Activated CD8-positive, alpha-beta memory T cell treated with anti-CD3 and anti-CD28 coated beads for 48 hours (primary cell): ENCODE data around the gene PLCD1.
"Not testable (repeated sequence)": the region's sequence is repeated elsewhere in the genome, so short reads cannot be mapped to it uniquely, and the experiment has no call there.

Experiments
- DNase-seq, 3 experiments: peaks; one replicate each; pipeline ENCODE4 v3.0.0-alpha.2; 2020; ENCODE audit warnings: low read depth in 2 of 3, low spot score in 2 of 3

The PLCD1 gene

DNA sequence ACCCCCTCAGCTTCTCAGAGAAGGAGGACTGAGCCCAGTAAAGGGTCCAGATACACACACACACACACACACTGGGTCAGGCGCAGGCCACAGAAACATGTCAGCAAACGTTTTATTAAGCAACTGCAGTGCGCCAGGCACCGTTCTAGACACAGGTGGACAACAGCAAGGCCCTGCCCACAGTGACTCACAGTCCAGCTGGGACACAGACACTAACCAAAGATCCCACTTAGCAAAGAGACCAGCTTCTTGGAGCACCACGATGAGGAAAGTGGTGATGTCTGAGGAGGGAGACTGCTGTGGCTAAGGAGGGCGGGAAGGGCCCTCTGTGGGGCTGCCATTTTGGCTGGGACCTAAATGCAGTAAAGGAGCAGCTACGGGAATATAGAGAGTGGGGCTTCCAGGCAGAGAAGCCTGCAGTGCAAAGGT, 41.7 kb downstream of the PLCD1 start:
- no peak for DNase-seq

GRCh38 chr3:37987315-37987697, 42.1 kb downstream of the PLCD1 start:
- DNase-seq: no peak

DNA sequence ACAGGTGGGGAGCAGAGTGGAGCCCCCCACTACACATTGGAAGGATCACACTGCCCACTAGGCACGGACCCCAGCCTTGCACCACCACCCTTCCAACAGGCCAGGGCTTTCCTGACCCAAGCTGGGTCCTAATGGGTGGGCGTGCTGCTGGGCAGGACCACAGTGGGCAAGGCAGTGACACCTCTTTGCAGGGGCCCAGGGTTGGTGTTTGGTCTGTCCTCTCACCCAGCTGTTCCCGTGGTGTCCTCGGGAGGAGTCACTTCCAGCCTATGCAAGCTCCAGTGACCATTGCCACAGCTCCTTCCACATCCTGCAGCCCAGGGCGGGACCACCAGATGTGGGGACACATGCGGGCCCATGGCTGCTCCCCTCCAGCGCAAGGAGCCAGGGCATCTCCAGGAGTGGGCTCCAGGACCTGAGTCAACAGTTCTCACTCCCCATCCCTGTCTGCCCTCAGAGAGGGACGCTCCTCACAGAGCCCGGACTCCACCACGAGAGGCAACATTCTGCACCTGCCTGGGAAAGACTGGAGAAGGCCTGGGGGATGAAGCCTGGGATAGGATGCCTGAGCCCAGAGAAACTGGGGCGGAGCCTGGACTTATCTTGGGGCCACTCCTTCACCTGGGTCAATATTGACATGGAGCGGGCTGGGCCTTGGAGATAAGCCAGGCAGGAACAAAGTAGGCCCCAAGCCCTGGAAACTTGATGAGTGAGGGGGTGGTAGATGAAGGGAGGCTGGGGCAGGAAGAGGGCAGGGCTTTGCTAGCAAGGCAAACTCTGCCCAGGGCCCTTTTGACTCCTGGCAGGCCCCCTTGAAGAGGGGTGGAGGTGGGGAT, 42.7 kb downstream of the PLCD1 start:
- DNase-seq: no peak

GRCh38 chr3:37985637-37986320, 43.7 kb downstream of the PLCD1 start:
- no peak for DNase-seq

DNA sequence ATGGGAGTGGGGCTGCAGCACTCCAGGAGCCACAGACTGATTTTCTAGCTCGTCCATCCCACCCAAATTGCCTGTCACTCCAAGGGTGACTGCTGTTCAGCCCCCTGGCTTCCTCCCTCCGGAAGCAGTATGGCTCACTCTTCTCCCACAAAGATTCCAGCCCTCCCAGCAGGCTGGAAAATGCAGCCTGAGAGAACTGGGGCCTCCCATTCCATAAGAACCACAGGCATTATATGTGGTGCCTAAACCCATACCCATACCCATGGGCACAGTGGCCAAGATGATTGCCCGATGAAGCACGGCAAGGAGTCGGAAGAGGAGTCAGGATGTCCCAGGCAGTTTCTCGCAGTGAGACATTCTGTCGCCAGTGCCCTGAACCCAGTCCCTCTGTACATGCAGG, 44.8 kb downstream of the PLCD1 start:
- DNase-seq: no peak

DNA sequence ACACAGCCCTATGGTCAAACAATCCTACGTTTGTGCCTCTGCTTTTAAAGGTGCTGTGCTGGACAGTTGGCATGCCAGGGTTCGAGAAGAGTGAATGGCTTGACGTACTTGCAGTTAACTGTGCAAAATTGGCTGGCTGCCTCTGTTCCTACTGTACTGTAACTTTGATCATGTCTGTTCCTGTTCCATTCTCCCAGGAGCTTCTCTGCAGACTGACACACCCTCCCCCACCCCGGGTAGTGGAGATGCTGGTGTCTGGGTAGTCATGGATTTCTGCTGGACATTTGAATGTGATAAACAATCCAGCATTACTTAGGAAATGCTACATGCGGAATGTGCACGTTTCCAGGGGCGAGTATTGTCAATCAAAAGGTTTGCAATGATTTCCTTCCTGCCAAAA, 45.4 kb downstream of the PLCD1 start:
- DNase-seq: no peak

DNA sequence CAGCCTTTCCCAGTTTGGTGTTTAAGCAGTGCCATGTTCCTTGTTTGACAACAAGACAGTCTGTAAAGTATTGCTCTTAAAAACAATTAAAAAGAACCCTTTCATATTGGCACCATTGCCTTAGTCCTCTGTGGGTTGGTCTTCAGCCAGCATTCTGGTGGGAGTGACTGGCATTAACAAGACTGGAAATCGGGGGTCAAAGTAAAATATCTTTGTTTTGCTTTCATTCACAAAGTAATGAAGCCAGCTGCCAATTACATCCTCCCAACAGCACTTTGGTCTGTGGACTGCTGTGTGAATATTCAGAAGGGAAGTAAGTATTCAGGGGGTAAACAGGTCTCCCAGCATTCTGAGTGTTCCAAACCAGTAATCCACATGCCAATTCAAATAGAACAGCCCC, 47.1 kb downstream of the PLCD1 start:
- no peak for DNase-seq

DNA sequence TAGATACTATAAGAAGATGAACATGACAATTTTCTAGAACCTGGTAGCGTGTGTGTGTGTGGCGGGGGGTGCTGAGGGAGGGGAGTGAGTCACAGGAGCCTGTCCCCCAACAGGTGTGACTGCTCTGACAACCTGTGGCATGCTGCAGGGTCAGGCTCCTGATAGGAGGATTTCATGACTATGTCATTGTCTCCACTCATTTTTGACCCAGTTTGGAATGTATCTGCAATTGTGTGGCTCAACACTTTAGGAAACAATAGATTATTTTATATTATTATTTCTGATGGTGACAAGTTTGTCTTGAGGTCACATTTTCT, 48.1 kb downstream of the PLCD1 start:
- no peak for DNase-seq

- DNase-seq: no peak
These were observed 48.7 kb downstream of the PLCD1 start for GRCh38 chr3:37980462-37981347.

GRCh38 chr3:37979541-37980461, 49.6 kb downstream of the PLCD1 start:
- no peak for DNase-seq

DNA sequence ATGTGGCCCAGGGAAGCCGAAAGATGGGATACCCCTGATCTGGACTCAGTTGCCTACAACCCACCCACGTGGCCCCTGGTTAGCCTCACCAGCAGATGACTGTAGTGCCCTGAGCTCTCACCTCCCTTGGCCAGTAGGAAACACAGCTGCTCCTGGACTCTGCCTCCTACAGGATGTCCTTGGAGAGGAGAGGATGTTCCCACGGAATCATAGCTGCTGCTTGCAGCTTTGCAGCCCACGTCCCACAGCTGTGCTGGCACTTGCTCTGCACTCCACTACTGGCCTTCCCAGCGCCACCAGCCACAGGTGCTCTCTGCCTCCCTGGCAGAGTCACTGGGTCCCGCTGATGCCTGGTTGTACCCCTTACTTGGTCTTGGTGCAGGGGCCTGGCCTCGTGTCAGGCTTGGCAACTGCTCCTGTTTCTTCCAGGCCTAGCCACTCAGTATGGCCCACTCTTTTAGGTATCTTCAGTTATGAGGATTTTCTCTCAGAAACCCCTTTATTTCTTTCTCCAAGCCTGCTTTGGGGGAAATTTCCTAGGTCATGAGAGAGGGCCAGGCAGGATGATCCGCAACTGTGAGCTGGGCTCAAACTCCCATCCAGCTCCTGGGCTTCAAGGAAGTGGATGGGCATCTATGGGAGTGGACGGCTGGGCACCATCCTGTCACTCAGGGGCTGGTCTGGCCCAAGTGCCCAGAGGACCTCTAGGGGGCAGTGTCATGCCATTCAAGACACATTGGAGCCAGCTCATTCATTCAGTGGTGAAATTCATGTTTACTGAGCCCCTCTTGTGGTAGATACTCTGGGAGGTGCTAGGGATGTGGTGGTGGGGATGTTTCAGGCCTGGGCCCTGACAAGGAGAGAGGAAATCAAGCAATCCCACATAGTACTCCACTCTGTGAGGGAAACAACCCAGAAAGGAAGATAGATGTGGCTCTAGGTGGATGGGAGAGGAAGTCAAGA, 55.0 kb downstream of the PLCD1 start:
- peak in 2 of 3 experiments; percentile 17 to 36 for DNase-seq

- no peak for DNase-seq
These were observed 56.0 kb downstream of the PLCD1 start for GRCh38 chr3:37973246-37974054.

- DNase-seq: not testable (repeated sequence)
These were observed 57.4 kb downstream of the PLCD1 start for GRCh38 chr3:37972056-37972455.

DNA sequence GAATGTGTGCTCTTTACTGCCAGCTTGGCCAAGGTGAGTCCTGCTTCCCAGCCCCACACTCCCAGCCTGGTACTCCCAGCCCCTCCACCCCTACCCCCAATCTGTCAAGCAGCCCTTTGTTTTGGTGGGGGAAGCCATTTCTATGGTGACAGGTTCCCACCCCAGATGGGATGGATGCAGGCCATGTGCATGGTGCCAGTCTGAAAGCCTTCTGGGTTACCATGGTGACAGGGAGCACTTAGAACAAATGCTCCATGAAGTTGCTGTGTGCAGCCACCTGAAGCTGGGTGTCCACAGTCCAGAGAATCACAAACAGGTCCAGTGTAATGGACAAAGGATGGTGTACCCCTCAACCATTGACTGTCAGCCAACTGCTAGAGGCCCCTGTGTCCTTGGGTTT, 58.0 kb downstream of the PLCD1 start:
- DNase-seq: no peak

GRCh38 chr3:37970802-37971201, 58.6 kb downstream of the PLCD1 start:
- DNase-seq: no peak

DNA sequence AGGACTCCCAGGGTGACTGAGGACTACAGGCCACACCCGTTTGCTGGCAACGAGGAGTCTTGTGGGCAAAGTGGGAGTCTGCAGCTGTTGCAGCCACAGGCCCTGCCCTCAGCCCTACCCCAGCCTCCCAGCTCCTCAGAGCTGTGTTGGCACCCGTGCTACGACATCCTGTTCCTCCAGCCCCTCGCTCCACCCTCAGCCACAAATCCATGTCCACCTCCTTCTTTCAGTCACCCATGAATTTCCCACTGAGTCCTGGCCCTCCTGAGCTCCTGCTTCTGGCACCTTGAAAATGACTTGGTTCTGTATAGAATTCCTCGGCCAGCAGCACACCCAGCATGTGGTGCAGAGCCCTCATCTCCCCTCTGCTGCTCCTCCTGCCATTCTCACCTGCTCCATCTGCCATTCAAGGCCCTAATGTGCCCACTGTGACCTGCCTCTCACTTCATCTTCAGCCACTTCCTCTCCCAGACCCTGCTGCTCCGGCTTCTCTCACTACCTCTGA, 59.8 kb downstream of the PLCD1 start:
- no peak for DNase-seq

DNA sequence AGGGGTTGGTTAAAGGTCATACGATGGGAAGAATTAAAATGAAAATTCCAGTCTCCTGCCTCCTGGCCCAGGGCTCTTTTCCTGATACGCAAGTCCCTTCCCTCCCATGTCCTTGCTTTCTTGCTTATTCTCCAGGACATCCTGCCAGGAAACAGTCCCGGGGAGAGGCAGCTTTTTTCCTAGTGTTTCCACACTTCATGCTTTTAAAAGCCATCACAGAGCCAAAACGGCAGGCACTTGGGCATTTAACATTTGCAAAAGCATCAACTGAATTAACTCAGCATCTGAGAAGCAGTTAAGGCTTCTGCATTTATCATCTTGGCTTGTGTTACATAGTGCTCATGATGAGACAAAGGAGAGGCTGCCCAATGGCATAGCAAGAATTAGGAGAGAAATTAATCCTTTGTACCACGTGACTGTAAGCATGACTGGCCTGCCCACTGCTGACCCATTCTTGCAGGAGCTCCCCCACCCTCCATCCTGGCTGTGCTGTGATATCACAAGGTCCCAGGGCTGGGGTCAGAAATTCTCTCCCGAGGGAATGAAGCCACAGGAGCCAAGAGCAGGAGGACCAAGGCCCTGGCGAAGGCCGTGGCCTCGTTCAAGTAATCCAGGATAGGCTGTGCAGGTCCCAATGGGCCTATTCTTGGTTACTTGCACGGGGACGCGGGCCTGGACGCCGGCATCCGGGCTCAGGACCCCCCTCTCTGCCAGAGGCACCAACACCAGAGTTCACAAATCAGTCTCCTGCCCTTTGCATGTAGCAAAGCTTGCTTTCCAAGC, 60.4 kb downstream of the PLCD1 start:
- DNase-seq: no peak

- DNase-seq: no peak
These were observed 61.2 kb downstream of the PLCD1 start for GRCh38 chr3:37968199-37968598.
